ENCODE measurements around the gene TBX19.

DNA sequence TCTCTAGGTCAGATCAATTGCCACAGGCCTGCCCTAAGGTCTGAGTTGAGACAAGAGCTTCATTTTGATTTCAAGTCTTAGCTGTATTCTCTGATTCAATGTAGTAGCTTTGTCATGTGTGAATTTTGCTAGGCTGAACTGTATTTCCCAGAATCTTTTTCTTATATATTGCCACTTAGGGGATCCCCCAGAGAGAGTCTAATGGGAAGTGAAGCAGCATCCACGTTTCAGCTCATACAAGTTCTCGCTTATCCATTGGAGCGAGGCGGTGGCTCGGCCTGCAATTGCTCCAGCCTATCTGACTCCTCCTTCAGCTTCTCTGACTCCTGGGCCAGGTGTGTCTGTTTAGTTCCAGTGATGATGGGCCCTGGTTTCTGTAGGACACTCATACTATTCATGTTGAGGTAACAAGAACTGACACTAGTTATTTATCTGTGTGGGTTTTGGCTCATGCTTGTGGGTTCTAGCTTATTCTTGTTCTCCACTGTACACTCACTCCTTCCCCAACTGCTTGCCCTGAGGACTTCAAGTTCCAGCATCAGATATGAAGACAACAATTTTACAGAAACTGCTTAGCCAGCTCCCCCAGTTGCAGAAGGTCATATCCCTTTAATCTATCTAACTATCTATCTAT, 48.2 kb downstream of the TBX19 start:
- no peak for TF ChIP-seq RCOR1 (IDR thresholded peaks at IDR 0.05; ENCODE audit: insufficient replicate concordance, low read length)
- TF ChIP-seq, protein P1, sequence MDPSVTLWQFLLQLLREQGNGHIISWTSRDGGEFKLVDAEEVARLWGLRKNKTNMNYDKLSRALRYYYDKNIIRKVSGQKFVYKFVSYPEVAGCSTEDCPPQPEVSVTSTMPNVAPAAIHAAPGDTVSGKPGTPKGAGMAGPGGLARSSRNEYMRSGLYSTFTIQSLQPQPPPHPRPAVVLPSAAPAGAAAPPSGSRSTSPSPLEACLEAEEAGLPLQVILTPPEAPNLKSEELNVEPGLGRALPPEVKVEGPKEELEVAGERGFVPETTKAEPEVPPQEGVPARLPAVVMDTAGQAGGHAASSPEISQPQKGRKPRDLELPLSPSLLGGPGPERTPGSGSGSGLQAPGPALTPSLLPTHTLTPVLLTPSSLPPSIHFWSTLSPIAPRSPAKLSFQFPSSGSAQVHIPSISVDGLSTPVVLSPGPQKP (IDR thresholded peaks at IDR 0.05; ENCODE audit: borderline replicate concordance, low read depth, low read length), result no peak
- TF ChIP-seq RAD21 (IDR thresholded peaks at IDR 0.05; ENCODE audit: low read length), result no peak
- TF ChIP-seq, protein P2, sequence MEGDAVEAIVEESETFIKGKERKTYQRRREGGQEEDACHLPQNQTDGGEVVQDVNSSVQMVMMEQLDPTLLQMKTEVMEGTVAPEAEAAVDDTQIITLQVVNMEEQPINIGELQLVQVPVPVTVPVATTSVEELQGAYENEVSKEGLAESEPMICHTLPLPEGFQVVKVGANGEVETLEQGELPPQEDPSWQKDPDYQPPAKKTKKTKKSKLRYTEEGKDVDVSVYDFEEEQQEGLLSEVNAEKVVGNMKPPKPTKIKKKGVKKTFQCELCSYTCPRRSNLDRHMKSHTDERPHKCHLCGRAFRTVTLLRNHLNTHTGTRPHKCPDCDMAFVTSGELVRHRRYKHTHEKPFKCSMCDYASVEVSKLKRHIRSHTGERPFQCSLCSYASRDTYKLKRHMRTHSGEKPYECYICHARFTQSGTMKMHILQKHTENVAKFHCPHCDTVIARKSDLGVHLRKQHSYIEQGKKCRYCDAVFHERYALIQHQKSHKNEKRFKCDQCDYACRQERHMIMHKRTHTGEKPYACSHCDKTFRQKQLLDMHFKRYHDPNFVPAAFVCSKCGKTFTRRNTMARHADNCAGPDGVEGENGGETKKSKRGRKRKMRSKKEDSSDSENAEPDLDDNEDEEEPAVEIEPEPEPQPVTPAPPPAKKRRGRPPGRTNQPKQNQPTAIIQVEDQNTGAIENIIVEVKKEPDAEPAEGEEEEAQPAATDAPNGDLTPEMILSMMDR (conservative IDR thresholded peaks at IDR 0.05; ENCODE audit: low read depth, low read length), result no peak
- no peak for TF ChIP-seq CHD1 (IDR thresholded peaks at IDR 0.05; ENCODE audit: low read depth, low read length)
- no peak for TF ChIP-seq RFX5 (IDR thresholded peaks at IDR 0.05; ENCODE audit: low read depth, low read length)
- TF ChIP-seq MAFK (IDR thresholded peaks at IDR 0.05; ENCODE audit: low read depth, low read length), result no peak
- TF ChIP-seq POLR2A (IDR thresholded peaks at IDR 0.05; ENCODE audit: low read depth, low read length), result no peak
- TF ChIP-seq MXI1 (IDR thresholded peaks at IDR 0.05; ENCODE audit: borderline replicate concordance, low read depth, low read length), result no peak
- TF ChIP-seq NFE2L2 (IDR thresholded peaks at IDR 0.05; ENCODE audit: low read depth, low read length), result no peak
- no peak for TF ChIP-seq BHLHE40 (IDR thresholded peaks at IDR 0.05; ENCODE audit: low read depth, low read length)
